Ovary (tissue), 9 donors: Measurements from ENCODE around the gene AP3B1. TPM values are rescaled to one million over a fixed set of nuclear protein-coding genes. Genes with fewer than 3 reads are reported as not detected.

Experiments
- DNase-seq, 5 donors: peaks; one replicate each; pipeline ENCODE4 v3.0.0-alpha.2; 2019 to 2020
- H3K27ac ChIP-seq, 2 donors: fragments of 200-600 bp; one replicate each; pipeline versions ENCODE4 v1.5.1 to v1.8.0; 2019 to 2022
- H3K27me3 ChIP-seq: fragments of 200-600 bp; one replicate; pipeline ENCODE4 v1.8.0; 2022
- H3K36me3 ChIP-seq: fragments of 200-600 bp; sonication (generic); one replicate; pipeline ENCODE4 v1.5.1; 2019
- H3K4me1 ChIP-seq: one replicate; pipeline ENCODE4 v1.8.1; 2013; ENCODE audit warnings: mild to moderate bottlenecking, moderate library complexity; ENCODE audit not compliant: insufficient read depth
- H3K4me3 ChIP-seq: fragments of 200-600 bp; sonication (generic); one replicate; pipeline ENCODE4 v1.5.1; 2017
- H3K9me3 ChIP-seq, 2 donors: fragments of 200-600 bp in 1 of 2; sonication (generic) in 1 of 2; one replicate each; pipeline versions ENCODE4 v1.5.1 to v1.8.1; 2013 to 2019; ENCODE audit warnings: mild to moderate bottlenecking in 1 of 2, moderate library complexity in 1 of 2
- CTCF ChIP-seq, 3 donors: fragments of 450-650 bp in 2 of 3; fragments of 200-600 bp in 1 of 3; IDR thresholded peaks; one replicate each; pipeline versions ENCODE4 v1.5.1 to v1.8.0; 2016 to 2022; ENCODE audit warnings: antibody characterized with exemption in 3 of 3, mild to moderate bottlenecking in 1 of 3
- EP300 ChIP-seq: sonication (generic); formaldehyde crosslinking; IDR thresholded peaks from one replicate; pipeline ENCODE4 v1.6.1; 2017; ENCODE audit warnings: antibody characterized with exemption
- POLR2A ChIP-seq: fragments of 450-650 bp; IDR thresholded peaks from one replicate; pipeline ENCODE4 v1.6.1; 2017; ENCODE audit warnings: antibody characterized with exemption, mild to moderate bottlenecking, moderate library complexity
- WGBS, 3 donors: extraction: QIAGEN DNeasy Blood & Tissue Kit in 1 of 3; methylation state at CpG; one replicate each; pipeline versions ENCODE4 v1.1.5 to v1.1.7; 2013 to 2017; 5-methylcytosine and 5-hydroxymethylcytosine counted together
- intact Hi-C, 4 donors: fragments of 100-400 bp; cut with DNase I; formaldehyde crosslinking; loops; one replicate each; pipeline versions ENCODE4 v1.11.0 to v1.15.1; 2022 to 2023
- polyA plus RNA-seq, 2 donors: library from polyadenylated mRNA; stranded (reverse); fragments of 200-250 nt in 1 of 2; fragments of 350-450 nt in 1 of 2; fragmentation: Illumina TruSeq in 1 of 2; extraction: RNeasy Lipid Tissue Mini Kit (QIAGEN cat#74804) in 1 of 2; gene quantifications; one replicate each; pipeline ENCODE4 v1.2.3, GENCODE V29; 2013 to 2014
- total RNA-seq, 7 donors: library from RNA; depleted of rRNA in 2 of 7; stranded (reverse); fragments of >200 nt in 2 of 7; fragmentation: NEBNext Ultra II Directional in 3 of 7; extraction: Animal tissue kit (Norgen Biotek cat#: 25700) in 3 of 7; gene quantifications; one replicate each; pipeline versions ENCODE4 v1.1.0 to v1.2.4, GENCODE V29; 2016 to 2023
- donor health status: DM: no; HTN: no; CAD: no; lungs with moderate emphysema.
- donor health status: DM: no; HTN: no; CAD: no.
- donor health status: Bipolar disorder and iron deficiency.
- donor health status: DM: yes; HTN: yes; CAD: no.
- donor health status: DM: no; HTN: no; CAD: no.
- donor health status: DM: yes; HTN: yes; CAD: no.

The AP3B1 gene
- total and polyA plus RNA-seq, 9 donors = 14.5 to 38.8 (median 28.5) TPM

DNA sequence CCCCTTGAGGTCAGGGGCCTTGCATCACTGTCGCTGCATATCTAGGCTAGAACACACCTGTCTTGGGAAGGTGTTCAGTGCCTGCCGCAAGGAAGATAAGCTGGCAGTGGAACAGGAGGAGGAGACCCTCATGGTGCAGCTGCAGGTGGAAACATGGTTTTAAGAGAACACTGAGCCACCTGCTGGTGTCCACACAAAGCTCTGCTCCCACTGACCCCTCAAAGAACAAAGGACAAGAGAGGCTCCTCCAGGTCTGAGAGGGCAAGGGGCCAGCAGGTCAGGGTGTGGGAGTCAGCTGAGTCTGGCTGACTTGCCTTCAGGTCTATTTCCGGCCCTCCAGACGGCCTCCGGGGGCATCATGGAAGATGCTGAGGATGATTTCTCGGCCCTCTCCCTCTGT is 308.2 kb downstream of the AP3B1 start:
- H3K9me3 ChIP-seq = no peaks in the 10 kb centered on the region
- H3K27ac ChIP-seq = no peak overlapping the region
- no peak for TF ChIP-seq CTCF (IDR thresholded peaks at IDR 0.05)
- TF ChIP-seq EP300 = no peak
- TF ChIP-seq POLR2A = no peak
- no peaks in the 10 kb centered on the region for H3K27me3 ChIP-seq
- peaks cover 4% of the 10 kb centered on the region for H3K4me1 ChIP-seq
- H3K4me3 ChIP-seq = no peak overlapping the region
- H3K36me3 ChIP-seq = no peaks in the 10 kb centered on the region
- 70 to 76% (median 71%) methylated on average over 6 of the region's 6 CpGs for WGBS, 3 donors
- no peak for DNase-seq
- intact Hi-C loops = no loop called here

DNA sequence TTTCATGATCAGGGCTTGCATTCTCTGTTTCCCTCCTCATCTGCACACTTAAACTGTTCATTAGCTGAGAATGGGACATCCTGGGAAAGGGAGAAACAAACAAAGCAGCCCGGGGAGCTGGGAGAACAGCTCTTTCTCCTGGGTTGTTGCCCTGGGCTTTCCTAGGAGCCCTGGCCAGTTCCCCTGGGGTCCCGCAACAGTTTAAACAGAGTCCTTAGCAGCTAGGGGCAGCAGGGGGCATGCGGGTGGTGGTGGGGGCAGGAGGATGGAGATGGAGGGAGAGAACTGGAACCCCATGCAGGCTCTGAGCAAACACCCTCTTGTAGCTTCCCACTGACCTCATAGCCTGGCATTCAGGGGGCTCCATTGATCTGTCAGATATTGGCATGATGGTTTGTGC is 309.3 kb downstream of the AP3B1 start:
- no peaks in the 10 kb centered on the region for H3K36me3 ChIP-seq
- no peak for DNase-seq
- TF ChIP-seq EP300 (no peak), CTCF (IDR thresholded peaks at IDR 0.05) (no peak), POLR2A (no peak)
- no peaks in the 10 kb centered on the region for H3K27me3 ChIP-seq
- H3K27ac ChIP-seq = no peak overlapping the region
- 37 to 55% (median 39%) methylated on average over 3 of the region's 3 CpGs for WGBS, 3 donors
- intact Hi-C loops = no loop called here
- H3K9me3 ChIP-seq = no peaks in the 10 kb centered on the region
- H3K4me1 ChIP-seq = peaks cover 4% of the 10 kb centered on the region
- no peak overlapping the region for H3K4me3 ChIP-seq

- intact Hi-C loops = no loop called here
- Histone ChIP-seq H3K36me3 (no peaks in the 10 kb centered on the region), H3K27me3 (no peaks in the 10 kb centered on the region), H3K4me1 (peaks cover 4% of the 10 kb centered on the region), H3K27ac (no peak overlapping the region), H3K9me3 (no peaks in the 10 kb centered on the region), H3K4me3 (no peak overlapping the region)
- DNase-seq = no peak
- WGBS, 3 donors = 12 to 25% (median 15%) methylated on average over 11 of the region's 11 CpGs
- no peak for TF ChIP-seq EP300
- TF ChIP-seq POLR2A = no peak
These were observed 309.9 kb downstream of the AP3B1 start for GRCh38 chr5:77984587-77984986.

DNA sequence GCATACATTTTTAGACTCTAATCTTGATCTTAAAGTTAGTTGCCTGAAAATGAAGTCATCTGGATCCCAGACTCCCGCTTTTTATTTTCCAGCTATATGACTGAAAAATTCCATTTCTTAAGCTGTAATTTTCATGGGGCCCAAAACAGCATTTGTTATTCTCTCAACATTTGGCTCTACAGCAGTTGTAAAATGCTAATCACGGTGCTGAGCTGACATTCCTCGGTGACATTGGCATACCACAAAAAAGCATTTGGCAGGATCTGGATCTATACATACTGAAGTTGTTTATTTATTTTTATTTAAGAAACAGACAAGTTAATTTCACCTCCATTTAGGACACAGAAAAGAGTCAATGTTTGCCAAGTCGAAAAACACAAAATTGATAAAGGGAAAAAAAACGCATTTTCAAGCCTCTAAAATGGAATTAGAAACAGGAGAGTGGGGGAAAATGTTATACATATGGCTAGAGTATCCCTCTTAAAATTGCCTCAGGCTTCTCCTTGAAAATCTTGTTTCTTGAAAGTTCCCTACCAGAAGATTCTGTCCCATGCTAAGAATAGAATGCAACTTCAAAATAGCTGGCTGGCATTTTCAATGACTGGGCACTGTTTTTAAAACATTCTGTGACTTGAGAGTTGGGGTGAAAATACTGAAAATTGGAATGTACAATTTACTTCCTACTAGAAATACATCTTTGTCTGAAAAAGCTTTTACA is 310.9 kb downstream of the AP3B1 start:
- no peaks in the 10 kb centered on the region for H3K36me3 ChIP-seq
- TF ChIP-seq POLR2A (no peak), CTCF (IDR thresholded peaks at IDR 0.05) (no peak), EP300 (no peak)
- no peak overlapping the region for H3K27ac ChIP-seq
- peaks cover 4% of the 10 kb centered on the region for H3K4me1 ChIP-seq
- 57 to 69% (median 66%) methylated on average over 5 of the region's 5 CpGs for WGBS, 3 donors
- intact Hi-C loops = no loop called here
- DNase-seq = no peak
- no peaks in the 10 kb centered on the region for H3K27me3 ChIP-seq
- H3K4me3 ChIP-seq = no peak overlapping the region
- no peaks in the 10 kb centered on the region for H3K9me3 ChIP-seq

GRCh38 chr5:77981820-77982219 is 312.7 kb downstream of the AP3B1 start:
- TF ChIP-seq CTCF (IDR thresholded peaks at IDR 0.05) (no peak), EP300 (no peak), POLR2A (no peak)
- no peak for DNase-seq
- Histone ChIP-seq H3K4me3 (no peak overlapping the region), H3K36me3 (no peaks in the 10 kb centered on the region), H3K4me1 (peaks cover 4% of the 10 kb centered on the region), H3K27ac (no peak overlapping the region), H3K27me3 (no peaks in the 10 kb centered on the region), H3K9me3 (no peaks in the 10 kb centered on the region)
- intact Hi-C loops = no loop called here
- 79 to 83% (median 79%) methylated on average over 3 of the region's 3 CpGs for WGBS, 3 donors
